LNCAP (cell line): ENCODE measurements around the gene ALG11.
A peak's percentile ranks its signal among the peaks of the same experiment; 100 is the strongest.

Experiments
- TF ChIP-seq, protein P1 (sequence below): fragments of 450-650 bp; IDR thresholded peaks from 2 replicates; pipeline ENCODE4 v1.5.1; 2017; ENCODE audit warnings: mild to moderate bottlenecking

The ALG11 gene

DNA sequence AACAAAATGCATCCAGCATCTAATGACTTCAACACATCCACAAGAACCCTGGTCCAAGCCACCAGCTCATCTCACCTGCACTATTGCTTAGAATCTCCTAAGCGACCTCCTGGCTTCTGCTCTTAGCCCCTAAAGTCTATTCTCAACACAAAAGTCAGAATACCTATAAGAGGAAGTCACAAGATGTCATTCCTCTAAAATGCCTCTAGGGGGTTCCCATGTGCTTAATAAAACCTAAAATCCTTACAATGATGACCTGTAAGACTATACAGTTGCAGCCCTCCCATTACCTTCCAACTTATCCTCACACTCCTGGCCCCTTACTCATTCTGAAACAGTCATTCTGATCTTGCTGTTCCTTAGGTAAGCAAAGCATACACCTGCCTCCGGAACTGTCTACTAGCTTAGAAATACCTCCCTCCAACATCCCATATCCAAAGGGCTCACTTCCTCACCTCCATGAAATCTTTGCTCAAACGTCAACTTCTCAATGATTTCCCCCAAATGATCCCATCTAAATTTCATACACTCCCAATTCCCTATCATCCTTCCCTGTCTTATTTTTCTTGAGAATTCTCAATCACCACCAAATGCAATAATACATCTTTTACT, 11.0 kb upstream of the ALG11 start:
- TF ChIP-seq, protein P1, sequence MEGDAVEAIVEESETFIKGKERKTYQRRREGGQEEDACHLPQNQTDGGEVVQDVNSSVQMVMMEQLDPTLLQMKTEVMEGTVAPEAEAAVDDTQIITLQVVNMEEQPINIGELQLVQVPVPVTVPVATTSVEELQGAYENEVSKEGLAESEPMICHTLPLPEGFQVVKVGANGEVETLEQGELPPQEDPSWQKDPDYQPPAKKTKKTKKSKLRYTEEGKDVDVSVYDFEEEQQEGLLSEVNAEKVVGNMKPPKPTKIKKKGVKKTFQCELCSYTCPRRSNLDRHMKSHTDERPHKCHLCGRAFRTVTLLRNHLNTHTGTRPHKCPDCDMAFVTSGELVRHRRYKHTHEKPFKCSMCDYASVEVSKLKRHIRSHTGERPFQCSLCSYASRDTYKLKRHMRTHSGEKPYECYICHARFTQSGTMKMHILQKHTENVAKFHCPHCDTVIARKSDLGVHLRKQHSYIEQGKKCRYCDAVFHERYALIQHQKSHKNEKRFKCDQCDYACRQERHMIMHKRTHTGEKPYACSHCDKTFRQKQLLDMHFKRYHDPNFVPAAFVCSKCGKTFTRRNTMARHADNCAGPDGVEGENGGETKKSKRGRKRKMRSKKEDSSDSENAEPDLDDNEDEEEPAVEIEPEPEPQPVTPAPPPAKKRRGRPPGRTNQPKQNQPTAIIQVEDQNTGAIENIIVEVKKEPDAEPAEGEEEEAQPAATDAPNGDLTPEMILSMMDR = peak; percentile 51

DNA sequence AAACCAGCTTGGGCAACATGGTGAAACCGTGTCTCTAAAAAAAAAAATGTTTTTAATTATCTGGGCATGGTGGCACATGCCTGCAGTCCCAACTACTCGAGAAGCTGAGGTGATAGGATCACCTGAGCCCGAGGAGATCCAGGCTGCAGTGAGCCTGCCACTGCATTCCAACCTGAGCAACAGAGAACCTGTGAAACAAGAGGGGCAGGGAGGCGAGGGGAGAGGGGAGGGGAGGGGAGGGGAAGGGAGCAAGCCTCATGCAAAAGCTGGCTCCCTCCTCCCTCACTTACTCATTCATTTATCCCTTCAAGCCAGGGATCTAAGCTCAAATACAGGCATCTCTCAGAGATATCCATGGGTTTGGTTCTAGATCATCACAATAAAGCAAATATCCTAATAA, 9.8 kb upstream of the ALG11 start:
- TF ChIP-seq, protein P1 = no peak

DNA sequence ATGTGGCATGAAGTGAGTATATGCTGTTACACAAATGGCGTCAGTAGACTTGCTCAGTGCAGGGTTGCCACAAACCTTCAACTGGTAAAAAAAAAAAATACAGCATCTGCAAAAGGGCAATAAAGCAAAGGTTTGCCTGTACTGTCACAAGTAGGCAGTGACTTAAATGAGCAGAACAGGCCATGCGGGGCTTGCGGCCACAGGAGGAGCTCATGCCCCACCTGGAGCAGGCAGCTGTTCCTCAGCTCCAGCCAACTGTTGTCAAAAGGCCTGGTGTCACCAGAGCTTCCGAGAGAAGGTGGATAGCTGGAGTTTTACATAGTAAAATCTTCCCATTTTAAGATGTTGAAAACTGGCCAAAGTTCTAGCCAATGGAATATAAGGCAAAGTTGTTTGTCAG, 8.7 kb upstream of the ALG11 start:
- TF ChIP-seq, protein P1 = no peak

DNA sequence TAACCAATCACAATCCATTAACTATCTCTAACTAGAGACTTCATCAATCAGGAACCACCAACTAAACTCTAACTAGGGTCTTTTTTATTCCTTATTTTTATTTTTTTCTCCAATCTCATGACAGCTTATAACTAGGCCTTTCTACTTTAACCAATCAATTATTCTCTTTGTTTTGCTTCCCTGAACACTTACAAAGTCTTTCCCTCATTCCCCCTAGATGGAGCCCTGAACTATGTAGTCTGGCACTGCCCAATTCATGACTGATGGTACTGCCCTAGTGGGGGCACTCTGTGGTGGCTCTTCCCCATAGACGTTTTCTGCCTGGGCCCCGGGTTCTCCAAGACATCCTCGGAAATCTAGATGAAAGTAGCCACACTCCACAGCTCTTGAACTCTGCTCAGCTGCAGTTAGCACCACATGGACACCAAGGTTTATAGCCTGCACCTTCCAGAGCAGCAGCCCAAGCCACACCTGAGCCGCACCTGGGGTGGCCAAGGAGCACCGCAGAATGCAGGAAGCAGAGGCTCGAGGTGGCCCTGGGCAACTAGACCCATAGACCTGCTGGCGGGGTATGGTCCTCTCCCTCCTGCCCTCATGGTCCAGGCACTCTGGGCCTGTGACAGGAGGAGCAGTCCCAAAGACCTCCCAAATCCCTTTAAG, 7.6 kb upstream of the ALG11 start:
- TF ChIP-seq, protein P1 = no peak

DNA sequence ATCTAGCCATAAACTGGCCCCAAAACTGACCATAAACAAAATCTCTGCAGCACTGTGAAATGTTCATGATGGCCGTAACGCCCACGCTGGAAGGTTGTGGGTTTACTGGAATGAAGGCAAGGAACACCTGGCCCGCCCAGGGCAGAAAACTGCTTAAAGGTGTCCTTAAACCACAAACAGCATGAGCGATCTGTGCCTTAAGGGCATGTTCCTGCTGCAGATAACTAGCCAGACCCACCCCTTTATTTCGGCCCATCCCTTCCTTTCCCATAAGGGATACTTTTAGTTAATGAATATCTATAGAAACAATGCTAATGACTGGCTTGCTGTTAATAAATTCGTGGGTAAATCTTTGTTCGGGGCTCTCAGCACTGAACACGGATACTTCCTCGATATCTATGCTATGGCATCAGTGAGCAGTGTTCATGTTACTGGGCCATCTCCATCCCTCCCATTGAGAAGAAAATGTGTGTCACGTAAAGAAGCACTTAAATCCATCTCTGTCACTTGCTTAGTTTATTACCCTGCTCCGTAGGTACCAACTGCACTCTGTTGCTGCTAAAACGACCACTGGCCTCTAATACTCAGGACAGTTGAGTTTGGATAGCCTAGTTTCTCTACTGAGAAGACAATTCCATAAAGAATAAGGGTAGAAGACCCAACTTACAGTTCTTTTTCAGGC, 6.2 kb upstream of the ALG11 start:
- TF ChIP-seq, protein P1 = no peak

DNA sequence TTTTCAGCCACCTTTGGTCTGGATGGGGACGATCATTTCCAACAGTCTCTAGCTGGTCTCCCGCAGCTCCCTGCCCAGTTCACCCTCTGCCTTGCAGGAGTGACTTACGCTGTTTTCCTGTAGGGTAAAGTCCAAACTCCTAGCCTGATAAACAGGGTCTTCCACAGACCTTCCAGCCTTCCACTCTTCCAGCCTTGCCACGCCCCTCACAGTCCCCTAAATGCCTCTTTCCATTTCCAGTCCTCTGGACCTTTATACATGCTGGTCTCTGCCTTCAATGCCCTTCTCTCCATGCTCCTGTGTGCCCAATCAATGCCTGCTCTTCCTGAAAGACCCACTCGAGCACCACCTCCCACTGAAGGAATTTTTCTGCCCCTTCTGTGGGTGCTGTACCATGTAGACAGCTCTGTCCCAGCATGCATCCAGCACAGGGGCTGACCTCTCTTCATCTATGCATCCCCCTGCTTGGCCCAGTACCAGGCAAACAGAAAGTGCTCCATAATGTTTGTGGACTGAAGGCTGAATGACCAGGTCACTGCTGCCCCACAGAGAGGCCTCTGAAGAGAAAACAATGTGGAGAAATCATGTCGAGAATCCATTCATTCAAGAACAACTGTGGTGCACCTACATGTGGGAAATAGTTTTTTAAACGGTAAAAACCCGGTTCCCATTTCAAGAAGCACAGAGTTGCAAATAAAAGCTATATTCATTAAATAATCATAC, 5.5 kb upstream of the ALG11 start:
- TF ChIP-seq, protein P1 = no peak

DNA sequence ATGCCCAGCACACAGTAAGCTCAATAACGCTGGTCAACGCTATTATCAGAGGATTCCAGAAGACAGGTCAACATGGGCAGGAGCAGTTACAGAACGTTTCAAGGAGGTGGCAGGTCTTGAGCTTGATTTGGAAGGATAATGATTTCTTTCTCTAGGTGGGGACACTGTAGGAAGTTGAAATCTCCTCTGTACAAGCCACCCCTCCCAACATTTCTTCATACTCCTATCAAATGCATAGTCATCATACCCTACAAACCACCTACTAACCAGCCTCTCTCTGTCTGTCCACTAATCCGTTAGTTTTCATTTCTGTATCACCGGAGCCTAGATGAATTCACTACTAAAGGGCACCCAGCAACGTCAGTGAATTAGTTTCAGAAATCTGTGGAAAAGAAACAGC, 2.3 kb upstream of the ALG11 start:
- TF ChIP-seq, protein P1 = no peak
